Chondrocyte (in vitro differentiated cells): ENCODE data around the gene STK32C. TPM values are rescaled to one million over a fixed set of nuclear protein-coding genes. Genes with fewer than 3 reads are reported as not detected.
"Not testable (repeated sequence)": the region's sequence is repeated elsewhere in the genome, so short reads cannot be mapped to it uniquely, and the experiment has no call there.

Experiments
- DNase-seq: peaks from one replicate; pipeline ENCODE4 v3.0.0; 2021; ENCODE audit warnings: mixed read lengths, low spot score
- H3K27ac Mint-ChIP-seq: one replicate; pipeline ENCODE4 v1.8.0; 2021; ENCODE audit warnings: mild to moderate bottlenecking, moderate library complexity, mixed read lengths; ENCODE audit not compliant: unreplicated experiment
- H3K27me3 Mint-ChIP-seq: 2 replicates; pipeline ENCODE4 v1.8.0; 2021; ENCODE audit warnings: low read depth, mixed read lengths
- H3K36me3 Mint-ChIP-seq: 2 replicates; pipeline ENCODE4 v1.8.0; 2021; ENCODE audit warnings: low read depth, mixed read lengths
- H3K4me1 Mint-ChIP-seq: 2 replicates; pipeline ENCODE4 v1.8.0; 2021; ENCODE audit warnings: low read depth, mild to moderate bottlenecking, mixed read lengths
- H3K4me3 Mint-ChIP-seq: one replicate; pipeline ENCODE4 v1.8.0; 2021; ENCODE audit warnings: mild to moderate bottlenecking, moderate library complexity, mixed read lengths; ENCODE audit not compliant: unreplicated experiment
- H3K9me3 Mint-ChIP-seq: 2 replicates; pipeline ENCODE4 v1.8.0; 2021; ENCODE audit warnings: low read depth, mixed read lengths
- CTCF ChIP-seq: fragments of 200-600 bp; sonication (generic); IDR thresholded peaks from 2 replicates; pipeline ENCODE4 v1.5.0; 2021; ENCODE audit warnings: antibody characterized with exemption, mild to moderate bottlenecking, moderate library complexity
- total RNA-seq: library from RNA; stranded (reverse); gene quantifications from 3 replicates; pipeline ENCODE4 v1.2.1, GENCODE V29; 2021

The STK32C gene
- total RNA-seq, 1 donor from 2014 or later, result 17.9 TPM

GRCh38 chr10:132222726-132223125 lies 85.0 kb downstream of the STK32C start:
- Mint-ChIP-seq H3K9me3 (peaks cover under 1% of the 10 kb centered on the region), H3K27ac (no peak overlapping the region), H3K27me3 (no peaks in the 10 kb centered on the region), H3K36me3 (peaks cover 6% of the 10 kb centered on the region), H3K4me1 (no peaks in the 10 kb centered on the region), H3K4me3 (no peak overlapping the region)
- DNase-seq, result no peak
- no peak for TF ChIP-seq CTCF

DNA sequence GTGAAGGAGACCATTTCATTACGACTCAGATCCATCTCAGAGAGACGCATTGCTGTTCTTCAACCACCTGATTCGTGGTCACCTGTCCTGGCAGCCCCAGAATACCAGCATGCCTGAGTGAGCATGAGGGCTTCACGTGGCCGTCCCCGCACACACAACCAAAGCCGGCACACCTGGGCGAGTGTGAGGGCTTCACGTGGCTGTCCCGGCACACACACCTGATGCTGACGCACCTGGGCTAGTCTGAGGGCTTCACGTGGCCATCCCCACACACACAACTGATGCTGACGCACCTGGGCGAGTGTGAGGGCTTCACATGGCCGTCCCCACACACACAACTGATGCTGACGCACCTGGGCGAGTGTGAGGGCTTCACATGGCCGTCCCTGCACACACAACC lies 86.8 kb downstream of the STK32C start:
- not testable (repeated sequence) for H3K27me3 Mint-ChIP-seq

DNA sequence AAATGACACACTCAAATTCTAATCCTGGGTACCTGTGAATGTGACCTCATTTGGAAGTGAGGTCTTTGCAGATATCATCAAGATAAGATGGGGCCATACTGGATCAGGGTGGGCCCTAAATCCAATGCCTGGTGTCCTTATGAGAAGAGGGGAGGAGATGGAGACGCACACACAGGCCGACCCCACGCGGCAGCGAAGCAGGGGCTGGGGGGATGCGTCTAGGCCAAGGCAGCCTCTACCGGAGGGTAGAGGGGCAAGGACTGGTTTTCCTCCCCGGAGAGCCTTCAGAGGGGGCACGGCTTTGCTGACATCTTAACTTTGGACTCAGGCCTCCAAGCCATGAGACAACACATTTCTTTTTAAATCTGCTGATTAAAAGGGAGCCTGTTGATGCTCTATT lies 87.7 kb downstream of the STK32C start:
- H3K9me3 Mint-ChIP-seq, result peaks cover 12% of the 10 kb centered on the region
- TF ChIP-seq CTCF, result no peak
- DNase-seq, result no peak
- H3K4me3 Mint-ChIP-seq, result no peak overlapping the region
- H3K27me3 Mint-ChIP-seq, result no peaks in the 10 kb centered on the region
- no peak overlapping the region for H3K27ac Mint-ChIP-seq
- no peaks in the 10 kb centered on the region for H3K4me1 Mint-ChIP-seq
- peaks cover 10% of the 10 kb centered on the region for H3K36me3 Mint-ChIP-seq

More for the DNA sequence above, 86.8 kb downstream of the STK32C start:
- not testable (repeated sequence) for H3K27ac Mint-ChIP-seq, H3K4me1 Mint-ChIP-seq, H3K4me3 Mint-ChIP-seq, H3K9me3 Mint-ChIP-seq, H3K36me3 Mint-ChIP-seq, DNase-seq

GRCh38 chr10:132219486-132219885 lies 88.3 kb downstream of the STK32C start:
- Mint-ChIP-seq H3K9me3 (peaks cover 15% of the 10 kb centered on the region), H3K36me3 (peaks cover 8% of the 10 kb centered on the region), H3K27me3 (no peaks in the 10 kb centered on the region), H3K27ac (no peak overlapping the region), H3K4me3 (no peak overlapping the region), H3K4me1 (no peaks in the 10 kb centered on the region)
- peak; percentile 48 for TF ChIP-seq CTCF
- no peak for DNase-seq

DNA sequence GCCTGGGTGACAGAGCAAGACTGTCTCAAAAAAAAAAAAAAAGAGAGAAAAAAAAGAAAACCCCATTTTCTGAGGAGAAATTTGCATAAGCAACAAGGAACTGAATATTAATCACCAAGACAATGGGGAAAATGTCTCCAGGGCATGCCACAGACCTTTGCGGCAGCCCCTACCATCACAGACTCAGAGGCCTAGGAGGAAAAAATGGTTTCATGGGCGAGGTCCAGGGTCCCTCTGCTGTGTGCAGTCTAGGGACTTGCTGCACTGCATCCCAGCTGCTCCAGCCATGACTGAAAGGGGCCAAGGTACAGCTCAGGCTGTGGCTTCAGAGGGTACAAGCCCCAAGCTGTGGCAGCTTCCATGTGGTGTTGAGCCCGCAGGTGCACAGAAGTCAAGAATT lies 91.3 kb downstream of the STK32C start:
- not testable (repeated sequence) for H3K4me3 Mint-ChIP-seq, H3K4me1 Mint-ChIP-seq, DNase-seq, H3K27me3 Mint-ChIP-seq, H3K27ac Mint-ChIP-seq
- peaks cover 15% of the 10 kb centered on the region for H3K36me3 Mint-ChIP-seq
- H3K9me3 Mint-ChIP-seq, result peaks cover 23% of the 10 kb centered on the region

- peaks cover 15% of the 10 kb centered on the region for H3K36me3 Mint-ChIP-seq
Measured at GRCh38 chr10:132213917-132214316, 93.8 kb downstream of the STK32C start.

More at GRCh38 chr10:132213917-132214316, 93.8 kb downstream of the STK32C start:
- Mint-ChIP-seq H3K9me3 (peaks cover 23% of the 10 kb centered on the region), H3K4me1 (peaks cover 3% of the 10 kb centered on the region), H3K27ac (no peak overlapping the region), H3K27me3 (no peaks in the 10 kb centered on the region), H3K4me3 (no peak overlapping the region)
- TF ChIP-seq CTCF, result no peak
- DNase-seq, result no peak
